Stimulated activated CD4-positive, alpha-beta T cell treated with anti-CD3 and anti-CD28 coated beads, Interleukin-2, amount 100 ng/mL, for 48 hours (primary cell): Measurements from ENCODE around the gene RNF223.
"Not testable (repeated sequence)": the region's sequence is repeated elsewhere in the genome, so short reads cannot be mapped to it uniquely, and the experiment has no call there.

Experiments used
- DNase-seq, 2 donors: peaks; one replicate each; pipeline ENCODE4 v3.0.0-alpha.2; 2020

The RNF223 gene

DNA sequence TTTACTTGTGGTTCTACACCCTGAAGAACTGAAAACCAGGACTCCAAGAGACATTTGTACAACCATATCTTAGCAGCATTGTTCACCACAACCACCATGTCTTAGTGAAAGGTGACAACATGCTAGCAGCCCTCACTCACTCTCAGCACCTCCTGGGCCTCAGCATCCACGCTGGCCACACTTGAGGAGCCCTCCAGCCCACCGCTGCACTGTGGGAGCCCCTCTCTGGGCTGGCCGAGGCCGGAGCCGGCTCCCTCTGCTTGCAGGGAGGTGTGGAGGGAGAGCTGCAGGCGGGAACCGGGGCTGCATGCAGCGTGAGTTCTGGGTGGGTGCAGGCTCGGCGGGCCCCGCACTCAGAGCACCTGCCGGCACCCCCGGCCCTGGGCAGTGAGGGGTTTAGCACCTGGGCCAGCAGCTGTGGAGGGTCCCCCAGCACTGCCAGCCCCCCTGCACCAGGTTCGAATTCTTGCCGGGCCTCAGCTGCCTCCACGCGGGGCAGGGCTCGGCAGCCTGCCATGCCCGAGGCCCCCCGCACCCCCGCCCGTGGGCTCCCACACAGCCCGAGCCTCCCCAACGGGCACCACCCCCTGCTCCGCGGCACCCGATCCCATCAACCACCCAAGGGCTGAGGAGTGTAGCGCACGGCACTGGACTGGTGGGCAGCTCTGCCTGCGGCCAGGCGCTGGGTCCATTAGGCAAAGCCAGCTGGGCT, 32.6 kb upstream of the RNF223 start:
- no peak for DNase-seq

GRCh38 chr1:1104152-1104551, 30.0 kb upstream of the RNF223 start:
- not testable (repeated sequence) for DNase-seq

DNA sequence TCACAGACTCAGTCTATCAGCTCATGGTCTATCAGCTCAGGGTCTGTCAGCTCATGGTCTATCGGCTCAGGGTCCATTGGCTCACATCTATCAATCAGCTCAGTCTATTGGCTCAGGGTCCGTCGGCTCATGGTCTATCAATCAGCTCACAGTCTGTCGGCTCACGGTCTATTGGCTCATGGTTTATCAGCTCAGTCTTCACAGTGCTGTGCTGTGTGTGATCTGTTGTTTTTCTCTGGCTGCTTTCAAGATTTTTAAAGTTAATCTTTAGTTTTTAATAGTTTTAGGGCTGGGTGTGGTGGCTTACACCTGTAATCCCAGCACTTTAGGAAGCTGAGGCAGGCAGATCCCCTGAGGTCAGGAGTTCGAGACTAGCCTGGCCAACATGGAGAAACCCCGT, 27.4 kb upstream of the RNF223 start:
- no peak for DNase-seq

GRCh38 chr1:1100296-1100695, 26.2 kb upstream of the RNF223 start:
- DNase-seq = no peak

GRCh38 chr1:1099506-1100183, 25.5 kb upstream of the RNF223 start:
- no peak for DNase-seq

GRCh38 chr1:1098681-1099421, 24.7 kb upstream of the RNF223 start:
- no peak for DNase-seq

DNA sequence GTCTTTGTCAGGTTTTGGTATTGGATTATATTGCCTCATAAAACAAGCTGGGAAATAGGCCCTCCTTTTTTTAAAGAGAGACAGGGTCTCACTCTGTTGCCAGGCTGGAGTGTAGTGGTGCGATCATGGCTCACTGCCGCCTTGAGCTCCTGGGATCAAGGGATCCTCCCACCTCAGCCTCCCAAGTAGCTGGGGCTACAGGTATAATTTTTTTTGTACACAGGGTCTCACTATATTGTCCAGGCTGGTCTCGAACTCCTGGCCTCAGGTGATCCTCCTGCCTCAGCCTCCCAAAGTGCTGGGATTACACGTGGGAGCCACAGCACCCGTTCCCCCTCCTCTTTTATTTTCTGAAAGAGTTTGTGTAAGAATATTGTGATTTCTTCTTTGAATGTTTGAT, 22.0 kb upstream of the RNF223 start:
- DNase-seq = not testable (repeated sequence)

- DNase-seq = no peak
Observed at GRCh38 chr1:1094981-1095380, 20.9 kb upstream of the RNF223 start.

DNA sequence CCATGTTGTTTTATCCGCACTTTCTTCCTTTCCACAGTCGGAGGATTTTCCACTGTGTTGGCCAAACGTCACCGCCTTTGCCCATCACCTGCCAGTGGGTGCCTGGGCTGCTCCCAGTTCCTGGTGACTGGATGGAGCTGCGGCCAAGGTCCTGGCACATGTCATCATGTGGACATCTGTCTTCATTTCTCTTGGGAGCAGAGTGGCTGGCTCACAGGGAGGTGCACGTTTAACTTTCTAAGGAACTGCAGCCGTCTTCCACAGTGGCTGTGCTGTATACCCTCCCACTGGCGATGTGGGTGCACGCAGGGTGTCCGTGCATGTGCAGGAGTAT, 19.5 kb upstream of the RNF223 start:
- no peak for DNase-seq

DNA sequence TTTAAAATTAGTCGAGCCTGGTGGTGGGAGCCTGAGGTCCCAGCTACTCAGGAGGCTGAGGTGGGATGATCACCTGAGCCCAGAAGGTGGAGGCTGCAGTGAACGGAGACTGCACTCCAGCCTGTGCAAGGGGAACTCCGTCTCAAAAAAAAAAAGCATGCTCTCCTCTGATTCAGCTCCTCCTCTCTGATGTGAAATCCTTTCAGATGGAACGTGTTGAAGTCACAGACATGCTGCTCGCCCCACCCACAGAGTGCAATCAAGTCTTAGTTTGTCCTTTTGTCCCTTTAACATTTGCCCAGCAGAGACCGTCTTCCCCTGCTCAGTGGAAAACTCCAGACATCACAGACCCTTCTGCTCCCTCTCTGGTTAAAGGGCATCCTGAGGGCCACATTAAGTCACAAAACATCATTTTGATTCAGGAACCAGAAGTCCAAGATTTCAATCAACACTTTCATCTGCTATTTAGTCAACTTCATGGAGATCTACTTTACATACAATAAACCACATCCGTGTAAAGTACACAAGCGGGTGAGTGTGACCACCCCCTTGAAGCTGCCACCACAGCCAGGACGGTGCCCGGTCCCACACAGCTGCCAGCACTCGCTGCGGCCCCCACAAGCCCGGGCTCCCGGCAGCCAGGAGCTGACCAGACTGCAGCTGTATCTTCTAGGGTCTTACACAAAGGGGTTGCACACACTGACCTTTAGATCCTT, 18.9 kb upstream of the RNF223 start:
- DNase-seq = no peak

- no peak for DNase-seq
Observed at GRCh38 chr1:1092149-1092855, 18.2 kb upstream of the RNF223 start.

GRCh38 chr1:1091344-1092148, 17.4 kb upstream of the RNF223 start:
- no peak for DNase-seq

GRCh38 chr1:1090424-1091343, 16.6 kb upstream of the RNF223 start:
- DNase-seq = no peak

DNA sequence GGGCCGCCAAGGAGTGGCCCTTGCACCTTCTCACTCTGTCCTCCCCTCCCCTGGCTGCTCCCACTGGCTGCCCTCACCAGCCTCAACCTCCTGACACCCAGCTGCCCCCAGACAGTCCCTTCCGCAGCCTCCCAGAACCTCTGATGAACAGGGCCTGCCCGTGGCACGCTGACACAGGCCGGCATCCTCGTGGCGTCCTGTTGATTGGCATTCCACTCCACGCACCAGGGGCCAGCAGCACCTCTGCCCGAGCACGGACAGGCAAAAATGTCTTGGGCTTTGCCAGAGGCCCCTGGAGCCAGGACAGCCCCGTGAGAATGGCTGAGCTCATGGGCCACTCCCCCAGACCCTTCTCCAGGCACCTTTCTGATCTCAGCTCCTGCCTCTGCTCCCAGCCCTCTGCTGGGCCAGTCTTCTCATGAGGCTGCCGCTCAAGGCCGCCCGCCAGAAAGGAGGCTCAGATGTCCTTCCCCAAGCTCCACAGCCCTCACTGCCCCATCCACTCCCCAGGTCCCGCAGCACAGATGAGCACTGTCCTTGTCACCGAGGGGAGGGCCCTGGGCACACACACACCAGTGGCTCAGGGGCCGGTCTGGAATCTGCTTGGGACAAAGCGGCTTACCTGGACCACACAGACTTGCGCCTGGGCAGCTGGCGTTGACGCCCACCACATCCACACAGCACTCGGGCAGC, 15.8 kb upstream of the RNF223 start:
- DNase-seq = no peak

DNA sequence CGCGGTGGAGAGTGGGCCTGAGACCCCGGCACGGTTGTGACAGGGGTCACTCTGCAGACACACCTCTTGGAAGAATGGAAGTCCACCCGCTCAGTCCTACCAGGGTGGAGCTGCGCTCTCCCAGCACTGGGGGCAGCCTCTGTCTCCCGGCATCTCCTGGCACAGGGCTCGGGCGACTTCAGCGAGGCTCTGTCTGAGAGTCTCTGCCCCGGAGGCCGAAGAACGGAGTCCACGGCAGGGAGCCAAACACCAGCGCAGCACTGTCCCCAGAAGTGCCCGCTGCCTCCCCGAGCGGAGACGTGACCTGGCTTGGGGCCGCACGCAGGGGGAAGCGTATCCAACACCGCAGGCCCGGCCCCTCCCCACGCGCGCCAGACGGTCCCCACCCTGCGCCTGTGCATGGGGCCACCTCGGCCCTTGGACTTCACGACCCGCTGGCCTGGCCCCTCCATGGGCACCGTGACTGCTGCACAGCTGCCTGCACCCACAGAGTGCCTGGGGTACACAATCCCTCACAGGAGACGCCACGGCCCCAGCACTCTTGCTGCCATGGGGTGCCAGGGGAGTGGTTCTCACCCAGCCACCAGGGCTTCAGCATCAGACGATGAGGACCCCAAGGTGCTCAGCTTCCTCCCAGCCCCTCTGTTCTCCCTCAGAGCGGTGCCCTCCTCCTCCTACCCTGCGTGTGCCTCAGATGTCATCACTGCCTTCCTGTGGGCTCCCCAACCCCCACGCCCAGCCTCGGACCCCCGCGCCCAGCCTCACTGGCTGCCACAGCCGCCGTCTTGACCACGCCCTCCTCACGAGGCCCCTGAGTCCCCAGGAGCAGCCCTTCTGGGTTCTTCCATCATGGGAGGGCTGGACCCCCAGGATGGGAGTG, 14.9 kb upstream of the RNF223 start:
- DNase-seq = no peak

DNA sequence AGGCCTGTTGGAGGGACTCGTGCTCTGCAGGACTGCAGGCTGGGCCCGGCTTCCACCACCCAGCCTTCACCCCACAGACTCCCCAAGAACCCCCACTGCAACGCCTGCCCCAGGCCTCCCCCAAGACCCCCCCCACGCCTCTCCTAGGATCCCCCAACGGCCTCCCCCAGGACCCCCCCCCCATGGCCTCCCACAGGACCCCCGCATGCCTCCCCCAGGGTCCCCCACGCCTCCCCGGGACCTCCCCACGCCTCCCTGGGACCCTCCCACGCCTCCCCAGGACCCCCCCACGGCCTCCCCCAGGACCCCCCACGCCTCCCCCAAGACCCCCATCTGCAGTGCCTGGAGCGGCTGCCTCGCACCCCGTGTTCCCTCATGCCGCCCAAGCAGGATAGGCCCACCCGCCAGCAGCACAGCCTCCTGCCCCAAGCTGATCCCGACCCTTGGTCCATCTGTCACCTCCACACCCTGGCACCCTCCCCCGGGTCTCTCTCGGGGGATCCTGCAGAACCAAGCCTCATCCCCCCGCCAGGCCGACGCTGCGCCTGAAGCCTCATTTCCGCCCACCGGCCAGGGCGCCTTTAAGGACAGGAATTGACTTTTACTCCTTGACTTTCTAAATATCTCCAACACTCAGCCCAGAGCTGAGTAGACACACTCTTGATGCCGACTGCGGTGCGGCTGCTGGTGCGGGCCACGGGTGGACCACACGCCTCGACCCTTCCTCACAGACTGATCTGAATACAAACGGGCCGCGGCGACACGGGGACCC, 14.1 kb upstream of the RNF223 start:
- no peak for DNase-seq

DNA sequence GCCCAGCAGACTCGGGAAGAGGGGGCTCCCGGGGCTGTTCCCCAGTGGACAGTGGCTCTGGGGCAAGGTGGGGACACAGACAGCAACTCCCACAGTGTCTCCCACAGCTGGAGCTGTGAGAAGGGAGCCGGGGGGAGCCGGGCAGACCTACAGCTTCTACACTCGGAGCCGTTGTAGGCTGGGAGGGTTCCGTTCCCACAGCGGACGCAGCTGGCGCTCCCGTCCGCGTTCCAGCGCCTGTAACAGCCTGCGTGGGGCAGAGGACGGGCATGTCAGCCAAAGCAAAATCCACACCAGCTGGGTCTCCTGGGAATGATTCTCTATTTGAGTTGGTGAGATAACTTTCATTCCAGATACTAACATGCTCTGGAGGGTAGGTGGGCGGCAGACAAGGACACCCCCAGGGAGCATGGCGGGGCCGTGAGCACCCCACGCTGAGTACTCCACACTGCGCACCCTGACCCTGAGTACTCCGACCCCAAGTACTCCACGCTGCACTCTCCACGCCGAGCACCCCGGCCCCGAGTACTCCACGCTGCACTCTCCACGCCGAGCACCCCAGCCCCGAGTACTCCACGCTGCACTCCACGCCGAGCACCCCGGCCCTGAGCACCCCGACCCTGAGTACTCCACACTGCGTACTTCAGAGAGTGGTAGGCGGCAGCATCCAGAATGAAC, 13.4 kb upstream of the RNF223 start:
- DNase-seq = no peak

DNA sequence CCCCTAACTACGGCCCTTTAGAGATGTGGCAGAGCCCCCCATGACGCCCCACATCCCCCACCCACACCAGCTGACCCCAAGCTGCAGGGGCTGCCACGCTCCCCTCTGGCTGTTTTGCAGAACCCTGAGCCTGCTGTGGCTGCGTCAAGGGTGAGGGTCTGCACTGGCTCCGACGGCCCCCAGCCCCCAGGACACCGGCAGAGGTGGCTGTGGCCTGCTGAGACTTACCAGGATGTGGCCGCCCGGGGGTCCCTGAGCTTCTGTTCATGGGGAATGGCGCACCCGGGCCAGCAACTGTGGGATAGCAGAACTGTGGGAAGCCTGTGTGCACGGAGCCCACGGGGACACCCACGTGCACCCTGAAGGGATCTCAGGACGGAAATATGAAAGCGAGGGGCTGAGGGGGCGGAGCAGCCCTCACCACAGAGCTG, 12.8 kb upstream of the RNF223 start:
- no peak for DNase-seq
